Hepatocyte (in vitro differentiated cells): ENCODE measurements around the gene FAM32A.

Experiments
- EZH2 ChIP-seq: fragments of 200-600 bp; sonication (generic); IDR thresholded peaks from 2 replicates; pipeline ENCODE4 v1.6.1; 2016; ENCODE audit warnings: antibody characterized with exemption, mild to moderate bottlenecking, borderline replicate concordance
- EZH2phosphoT487 ChIP-seq: fragments of 200-600 bp; sonication (generic); IDR thresholded peaks from one replicate; pipeline ENCODE4 v1.6.1; 2018; ENCODE audit warnings: antibody characterized with exemption, mild to moderate bottlenecking, low read depth, moderate library complexity; ENCODE audit not compliant: unreplicated experiment, severe bottlenecking
- TF ChIP-seq, protein P1 (sequence below): fragments of 200-600 bp; sonication (generic); IDR thresholded peaks from 2 replicates; pipeline ENCODE4 v1.5.1; 2016; ENCODE audit warnings: antibody characterized with exemption, mild to moderate bottlenecking; ENCODE audit not compliant: poor library complexity

DNA sequence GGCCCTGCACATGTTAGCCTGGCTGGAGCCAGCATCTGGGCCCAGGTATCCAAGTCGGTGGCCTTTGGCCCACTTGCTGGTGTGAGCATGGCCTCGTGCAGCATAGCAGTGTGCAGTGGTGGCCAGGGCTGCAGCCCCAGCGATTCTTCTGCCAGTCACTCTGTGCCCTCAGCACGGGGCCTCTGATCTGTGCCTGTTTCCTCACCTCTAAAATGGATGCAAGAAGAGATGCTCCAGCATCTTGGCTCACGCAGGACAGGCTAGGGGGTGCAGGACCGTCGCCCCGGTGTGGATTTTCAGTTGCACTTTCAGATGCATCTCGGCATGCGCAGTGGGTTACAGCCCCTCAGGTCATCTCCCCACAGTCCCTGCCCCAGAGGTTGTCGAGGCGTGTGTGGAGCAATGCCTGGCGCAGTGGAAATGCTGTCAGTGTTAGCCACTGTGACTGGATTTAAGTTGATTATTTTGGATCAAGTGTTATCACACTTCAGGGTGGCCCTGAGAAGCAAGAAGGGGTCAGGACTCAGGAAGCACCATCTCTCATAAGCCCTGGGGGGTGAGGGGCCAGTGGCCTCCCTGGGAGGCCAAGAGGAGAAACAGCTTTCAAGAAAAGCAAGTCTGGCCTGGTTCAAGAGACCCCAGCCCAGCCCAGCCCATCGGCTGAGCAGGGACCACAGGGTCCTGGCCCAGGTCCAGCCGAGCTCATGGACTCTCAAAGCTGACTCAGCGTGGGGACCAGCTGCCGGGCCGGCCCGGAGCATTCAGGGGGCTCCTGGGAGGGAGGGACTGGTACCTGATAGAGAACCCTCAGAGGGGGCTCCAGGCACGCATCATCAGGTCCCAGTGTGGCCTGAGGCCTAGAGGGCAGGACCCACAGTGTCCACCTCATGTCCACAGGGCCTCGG, 40.3 kb downstream of the FAM32A start:
- TF ChIP-seq, protein P1, sequence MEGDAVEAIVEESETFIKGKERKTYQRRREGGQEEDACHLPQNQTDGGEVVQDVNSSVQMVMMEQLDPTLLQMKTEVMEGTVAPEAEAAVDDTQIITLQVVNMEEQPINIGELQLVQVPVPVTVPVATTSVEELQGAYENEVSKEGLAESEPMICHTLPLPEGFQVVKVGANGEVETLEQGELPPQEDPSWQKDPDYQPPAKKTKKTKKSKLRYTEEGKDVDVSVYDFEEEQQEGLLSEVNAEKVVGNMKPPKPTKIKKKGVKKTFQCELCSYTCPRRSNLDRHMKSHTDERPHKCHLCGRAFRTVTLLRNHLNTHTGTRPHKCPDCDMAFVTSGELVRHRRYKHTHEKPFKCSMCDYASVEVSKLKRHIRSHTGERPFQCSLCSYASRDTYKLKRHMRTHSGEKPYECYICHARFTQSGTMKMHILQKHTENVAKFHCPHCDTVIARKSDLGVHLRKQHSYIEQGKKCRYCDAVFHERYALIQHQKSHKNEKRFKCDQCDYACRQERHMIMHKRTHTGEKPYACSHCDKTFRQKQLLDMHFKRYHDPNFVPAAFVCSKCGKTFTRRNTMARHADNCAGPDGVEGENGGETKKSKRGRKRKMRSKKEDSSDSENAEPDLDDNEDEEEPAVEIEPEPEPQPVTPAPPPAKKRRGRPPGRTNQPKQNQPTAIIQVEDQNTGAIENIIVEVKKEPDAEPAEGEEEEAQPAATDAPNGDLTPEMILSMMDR = no peak
- TF ChIP-seq EZH2phosphoT487 = no peak
- no peak for TF ChIP-seq EZH2
